Colonic mucosa (tissue), 4 donors: ENCODE data around the gene NOXRED1. TPM values are rescaled to one million over a fixed set of nuclear protein-coding genes. Genes with fewer than 3 reads are reported as not detected.

ENCODE experiments used
- DNase-seq: peaks from one replicate; pipeline ENCODE4 v3.0.0-alpha.2; 2020
- H3K27ac ChIP-seq: fragments of 200-600 bp; one replicate; pipeline ENCODE4 v1.8.0; 2021
- H3K27me3 ChIP-seq: fragments of 200-600 bp; one replicate; pipeline ENCODE4 v1.8.0; 2021
- H3K36me3 ChIP-seq: fragments of 200-600 bp; one replicate; pipeline ENCODE4 v1.8.0; 2021
- H3K4me1 ChIP-seq: fragments of 200-600 bp; one replicate; pipeline ENCODE4 v1.8.0; 2021; ENCODE audit warnings: mild to moderate bottlenecking
- H3K4me3 ChIP-seq: fragments of 200-600 bp; one replicate; pipeline ENCODE4 v1.8.0; 2021
- H3K9ac ChIP-seq, 2 donors: one replicate each; pipeline ENCODE4 v1.7.0; 2013; ENCODE audit warnings: control low read depth in 2 of 2, low read depth in 2 of 2, low read length in 2 of 2
- H3K9me3 ChIP-seq: fragments of 200-600 bp; one replicate; pipeline ENCODE4 v1.8.0; 2021
- intact Hi-C: fragments of 100-400 bp; cut with DNase I; formaldehyde crosslinking; loops from one replicate; pipeline ENCODE4 v1.14.1; 2022
- total RNA-seq, 2 donors: library from RNA; stranded (reverse); fragmentation: NEBNext Ultra II Directional in 1 of 2; extraction: Animal tissue kit (Norgen Biotek cat#: 25700) in 1 of 2; gene quantifications; one replicate each; pipeline ENCODE4 v1.2.1, GENCODE V29; 2021
- TF ChIP-seq, protein P1 (sequence below): fragments of 200-600 bp; IDR thresholded peaks from one replicate; pipeline ENCODE4 v1.8.0; 2022; ENCODE audit warnings: antibody characterized with exemption, mild to moderate bottlenecking
- donor health status: healthy.
- donor health status: DM: no; HTN: no; CAD: no.
- donor health status: DM: no; HTN: no; CAD: no.

Gene NOXRED1
- total RNA-seq, 2 donors from 2014 or later: 0.35 to 0.82 TPM

DNA sequence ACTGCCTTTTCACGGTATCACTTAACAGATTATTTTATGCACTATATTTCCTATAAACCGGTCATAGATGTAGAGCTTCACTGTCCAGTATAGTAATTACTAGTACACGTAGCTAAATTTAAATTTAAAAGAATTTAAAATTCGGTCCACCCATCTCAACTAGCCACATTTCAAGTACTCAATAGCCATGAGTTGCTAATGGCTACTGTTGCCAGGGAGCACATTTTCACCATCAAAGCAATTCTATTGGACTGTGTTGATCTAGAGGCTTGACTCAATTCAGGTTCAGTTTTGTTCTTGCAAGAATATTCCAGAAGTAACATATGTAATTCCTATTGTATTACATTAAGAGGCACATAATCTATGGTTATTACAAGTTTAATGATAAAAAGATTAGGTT is 66.4 kb downstream of the NOXRED1 start:
- TF ChIP-seq, protein P1, sequence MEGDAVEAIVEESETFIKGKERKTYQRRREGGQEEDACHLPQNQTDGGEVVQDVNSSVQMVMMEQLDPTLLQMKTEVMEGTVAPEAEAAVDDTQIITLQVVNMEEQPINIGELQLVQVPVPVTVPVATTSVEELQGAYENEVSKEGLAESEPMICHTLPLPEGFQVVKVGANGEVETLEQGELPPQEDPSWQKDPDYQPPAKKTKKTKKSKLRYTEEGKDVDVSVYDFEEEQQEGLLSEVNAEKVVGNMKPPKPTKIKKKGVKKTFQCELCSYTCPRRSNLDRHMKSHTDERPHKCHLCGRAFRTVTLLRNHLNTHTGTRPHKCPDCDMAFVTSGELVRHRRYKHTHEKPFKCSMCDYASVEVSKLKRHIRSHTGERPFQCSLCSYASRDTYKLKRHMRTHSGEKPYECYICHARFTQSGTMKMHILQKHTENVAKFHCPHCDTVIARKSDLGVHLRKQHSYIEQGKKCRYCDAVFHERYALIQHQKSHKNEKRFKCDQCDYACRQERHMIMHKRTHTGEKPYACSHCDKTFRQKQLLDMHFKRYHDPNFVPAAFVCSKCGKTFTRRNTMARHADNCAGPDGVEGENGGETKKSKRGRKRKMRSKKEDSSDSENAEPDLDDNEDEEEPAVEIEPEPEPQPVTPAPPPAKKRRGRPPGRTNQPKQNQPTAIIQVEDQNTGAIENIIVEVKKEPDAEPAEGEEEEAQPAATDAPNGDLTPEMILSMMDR: no peak
- H3K4me1 ChIP-seq: no peaks in the 10 kb centered on the region
- no peak overlapping the region for H3K9ac ChIP-seq
- no peak for DNase-seq
- intact Hi-C loops: no loop called here
- no peaks in the 10 kb centered on the region for H3K36me3 ChIP-seq
- H3K27ac ChIP-seq: no peak overlapping the region
- H3K27me3 ChIP-seq: no peaks in the 10 kb centered on the region
- H3K9me3 ChIP-seq: no peaks in the 10 kb centered on the region
- H3K4me3 ChIP-seq: no peak overlapping the region

DNA sequence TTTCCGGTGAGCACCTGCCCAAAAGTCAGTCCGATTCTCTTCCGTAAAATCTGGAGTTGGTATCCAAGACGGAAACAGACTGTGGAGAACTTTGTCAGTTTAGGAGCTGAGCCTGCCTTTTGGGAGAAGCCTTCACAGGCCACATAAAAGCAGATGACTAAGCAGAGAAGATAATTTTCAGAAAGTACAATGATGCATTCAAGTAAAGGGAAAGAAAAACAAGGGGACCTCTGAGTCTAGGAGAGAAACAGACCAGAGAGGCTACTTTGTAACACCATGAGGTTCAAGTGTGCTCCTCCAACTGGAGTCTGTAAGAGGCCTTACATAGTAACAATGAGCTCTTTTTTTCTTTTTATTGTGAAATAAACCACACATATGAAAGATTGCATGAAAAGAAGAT is 67.5 kb downstream of the NOXRED1 start:
- Histone ChIP-seq H3K4me3 (no peak overlapping the region), H3K4me1 (no peaks in the 10 kb centered on the region), H3K27me3 (no peaks in the 10 kb centered on the region), H3K9me3 (no peaks in the 10 kb centered on the region), H3K27ac (no peak overlapping the region), H3K36me3 (no peaks in the 10 kb centered on the region), H3K9ac (no peak overlapping the region)
- intact Hi-C loops: no loop called here
- no peak for DNase-seq
- TF ChIP-seq, protein P1: no peak

DNA sequence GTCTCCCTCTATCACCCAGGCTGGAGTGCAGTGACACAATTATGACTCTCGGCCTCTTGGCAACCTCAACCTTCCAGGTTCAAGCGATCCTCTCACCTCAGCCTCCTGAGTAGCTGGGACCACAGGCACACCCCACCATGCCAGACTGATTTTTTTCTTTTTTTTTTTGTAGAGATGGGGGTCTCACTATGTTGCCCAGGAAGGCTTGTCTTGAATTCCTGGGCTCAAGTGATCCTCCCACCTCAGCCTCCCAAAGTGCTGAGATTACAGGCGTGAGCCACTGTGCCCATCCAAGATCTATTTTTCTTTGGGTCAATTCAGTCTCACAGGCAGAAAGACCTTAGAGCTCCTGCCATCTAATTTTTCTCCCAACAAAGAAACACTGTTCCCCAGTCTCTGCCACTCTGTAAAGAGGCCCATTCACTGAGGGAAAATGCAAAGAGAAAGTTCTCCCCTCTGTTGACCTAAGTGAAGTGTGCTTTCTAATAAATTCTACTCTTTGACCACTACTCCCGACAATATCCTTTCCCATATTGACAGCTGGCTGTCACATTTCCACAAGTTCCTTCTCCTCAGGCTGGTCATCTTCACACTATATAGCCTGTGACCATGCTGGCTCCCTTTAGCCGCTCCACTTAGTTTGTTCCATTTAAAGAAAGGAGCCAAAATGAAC is 69.7 kb downstream of the NOXRED1 start:
- Histone ChIP-seq H3K27ac (no peak overlapping the region), H3K27me3 (no peaks in the 10 kb centered on the region), H3K9ac (no peak overlapping the region), H3K4me1 (no peaks in the 10 kb centered on the region), H3K36me3 (no peaks in the 10 kb centered on the region), H3K9me3 (no peaks in the 10 kb centered on the region), H3K4me3 (no peak overlapping the region)
- intact Hi-C loops: no loop called here
- TF ChIP-seq, protein P1: no peak
- DNase-seq: no peak

DNA sequence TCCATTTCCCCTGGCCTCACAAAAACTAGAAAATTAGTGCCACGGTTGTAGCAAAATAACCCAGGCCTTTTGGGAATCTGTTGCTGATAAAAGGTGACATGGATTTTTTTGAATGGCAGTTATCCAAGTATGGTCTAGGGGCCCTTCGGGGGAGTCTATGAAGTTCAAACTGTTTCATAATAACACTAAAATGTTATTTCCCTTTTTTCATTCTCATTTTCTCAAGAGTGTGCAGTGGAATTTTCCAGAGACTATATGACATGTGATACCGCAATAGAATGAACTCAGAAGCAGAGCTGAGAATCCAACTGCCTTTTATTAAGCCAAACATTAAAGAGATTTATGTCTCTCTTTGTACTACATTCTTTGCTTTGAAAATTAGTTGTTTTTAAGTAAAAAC is 75.6 kb downstream of the NOXRED1 start:
- TF ChIP-seq, protein P1: no peak
- Histone ChIP-seq H3K27ac (no peak overlapping the region), H3K4me1 (no peaks in the 10 kb centered on the region), H3K4me3 (no peak overlapping the region), H3K9ac (no peak overlapping the region), H3K36me3 (no peaks in the 10 kb centered on the region), H3K27me3 (no peaks in the 10 kb centered on the region), H3K9me3 (no peaks in the 10 kb centered on the region)
- intact Hi-C loops: no loop called here
- DNase-seq: no peak

DNA sequence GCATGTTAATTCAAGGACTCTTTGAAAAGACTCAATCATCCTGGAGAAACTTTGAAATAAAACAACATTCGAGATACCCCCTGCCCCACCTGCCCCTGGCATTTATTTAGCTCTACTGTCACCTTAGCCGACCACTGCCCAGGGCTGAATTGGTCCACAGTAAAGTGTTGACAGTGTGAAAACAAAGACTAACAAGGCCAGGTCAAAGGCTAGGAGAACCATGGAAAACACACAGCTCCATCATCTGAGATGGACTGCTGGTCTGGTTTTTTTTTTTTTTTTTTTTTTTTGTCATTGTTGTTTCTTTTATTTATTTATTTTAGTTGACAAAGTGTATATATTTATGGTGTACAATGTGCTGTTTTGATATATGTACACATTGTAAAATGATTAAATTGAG is 76.8 kb downstream of the NOXRED1 start:
- intact Hi-C loops: no loop called here
- TF ChIP-seq, protein P1: no peak
- H3K27ac ChIP-seq: no peak overlapping the region
- H3K4me3 ChIP-seq: no peak overlapping the region
- no peaks in the 10 kb centered on the region for H3K9me3 ChIP-seq
- no peak overlapping the region for H3K9ac ChIP-seq
- H3K4me1 ChIP-seq: no peaks in the 10 kb centered on the region
- no peaks in the 10 kb centered on the region for H3K27me3 ChIP-seq
- DNase-seq: no peak
- no peaks in the 10 kb centered on the region for H3K36me3 ChIP-seq
